HEK293T (cell line): ENCODE results near the gene KIAA1217.
A peak's percentile ranks its signal among the peaks of the same experiment; 100 is the strongest.
"Not testable (repeated sequence)": the region's sequence is repeated elsewhere in the genome, so short reads cannot be mapped to it uniquely, and the experiment has no call there.

Source experiments
- CTCF ChIA-PET: fragments of 350-600 bp; formaldehyde crosslinking; extraction: SDS; loops from one replicate; lab custom pipeline; 2021; ENCODE audit warnings: antibody characterized with exemption, inconsistent platforms; lab: Yijun Ruan, JAX
- POLR2A ChIA-PET: fragments of 350-600 bp; formaldehyde crosslinking; extraction: SDS; loops from one replicate; lab custom pipeline; 2020; ENCODE audit warnings: antibody characterized with exemption, inconsistent platforms; lab: Yijun Ruan, JAX
- DNase-seq: peaks from one replicate; pipeline ENCODE4 v3.0.0; 2012; ENCODE audit warnings: mixed read lengths; ENCODE audit errors: extremely low spot score
- ARNT ChIP-seq: fragments of 450-650 bp; IDR thresholded peaks from 2 replicates; pipeline ENCODE4 v1.6.1; 2017; ENCODE audit warnings: mild to moderate bottlenecking
- BHLHE40 ChIP-seq: fragments of 450-650 bp; IDR thresholded peaks from 2 replicates; pipeline ENCODE4 v1.6.1; 2016; ENCODE audit warnings: mild to moderate bottlenecking, moderate library complexity, borderline replicate concordance
- CTBP1 ChIP-seq: fragments of 450-650 bp; IDR thresholded peaks from 2 replicates; pipeline ENCODE4 v1.6.1; 2016; ENCODE audit warnings: borderline replicate concordance
- ELF4 ChIP-seq: fragments of 450-650 bp; IDR thresholded peaks from 2 replicates; pipeline ENCODE4 v1.6.1; 2017; ENCODE audit warnings: antibody characterized with exemption
- FOXA1 ChIP-seq: fragments of 450-650 bp; IDR thresholded peaks from 2 replicates; pipeline ENCODE4 v1.6.1; 2016; ENCODE audit warnings: mild to moderate bottlenecking
- FOXK2 ChIP-seq: fragments of 450-650 bp; IDR thresholded peaks from 2 replicates; pipeline ENCODE4 v1.6.1; 2016; ENCODE audit warnings: mild to moderate bottlenecking
- FOXM1 ChIP-seq: fragments of 450-650 bp; IDR thresholded peaks from 2 replicates; pipeline ENCODE4 v1.6.1; 2017; ENCODE audit warnings: mild to moderate bottlenecking, borderline replicate concordance
- HDGF ChIP-seq: fragments of 450-650 bp; IDR thresholded peaks from 2 replicates; pipeline ENCODE4 v1.6.1; 2017; ENCODE audit warnings: antibody characterized with exemption, borderline replicate concordance
- L3MBTL2 ChIP-seq: fragments of 450-650 bp; conservative IDR thresholded peaks from 2 replicates; pipeline ENCODE4 v1.6.1; 2016; ENCODE audit warnings: mild to moderate bottlenecking
- LEF1 ChIP-seq: fragments of 450-650 bp; IDR thresholded peaks from 2 replicates; pipeline ENCODE4 v1.6.1; 2017; ENCODE audit warnings: mild to moderate bottlenecking, borderline replicate concordance
- NFRKB ChIP-seq: fragments of 450-650 bp; IDR thresholded peaks from 2 replicates; pipeline ENCODE4 v1.6.1; 2016; ENCODE audit warnings: mild to moderate bottlenecking, moderate library complexity
- PKNOX1 ChIP-seq: fragments of 450-650 bp; IDR thresholded peaks from 2 replicates; pipeline ENCODE4 v1.6.1; 2016
- SP1 ChIP-seq: fragments of 450-650 bp; IDR thresholded peaks from 2 replicates; pipeline ENCODE4 v1.6.1; 2017
- SUZ12 ChIP-seq: fragments of 450-650 bp; IDR thresholded peaks from 2 replicates; pipeline ENCODE4 v1.6.1; 2016; ENCODE audit warnings: mild to moderate bottlenecking
- TARDBP ChIP-seq: fragments of 450-650 bp; IDR thresholded peaks from 2 replicates; pipeline ENCODE4 v1.6.1; 2016
- ZNF384 ChIP-seq: fragments of 450-650 bp; IDR thresholded peaks from 2 replicates; pipeline ENCODE4 v1.6.1; 2016

Gene KIAA1217

GRCh38 chr10:24479806-24480205 lies 270.9 kb downstream of the KIAA1217 start:
- ChIA-PET CTCF (no interaction called here), POLR2A (no interaction called here)
- no peak for DNase-seq
- TF ChIP-seq ZNF384, result no peak
- TF ChIP-seq NFRKB, result no peak
- no peak for TF ChIP-seq FOXM1

- POLR2A ChIA-PET, result no interaction called here
- CTCF ChIA-PET, result no interaction called here
- no peak for DNase-seq
- TF ChIP-seq HDGF (no peak), ZNF384 (no peak), TARDBP (no peak), PKNOX1 (no peak)
These were observed 271.5 kb downstream of the KIAA1217 start for GRCh38 chr10:24480447-24480846.

- no peak for DNase-seq
- CTCF ChIA-PET, result no interaction called here
- TF ChIP-seq SP1 (no peak), HDGF (no peak), L3MBTL2 (no peak)
- POLR2A ChIA-PET, result no interaction called here
These were observed 272.3 kb downstream of the KIAA1217 start for GRCh38 chr10:24481241-24481640.

GRCh38 chr10:24482713-24483112 lies 273.8 kb downstream of the KIAA1217 start:
- DNase-seq, POLR2A ChIA-PET, CTCF ChIA-PET: not testable (repeated sequence)

- POLR2A ChIA-PET, result no interaction called here
- CTCF ChIA-PET, result interaction anchor here (0.6 kb wide), 1 partner anchor 66 kb away, joined by 3 read pairs; no protein-coding TSS in a partner anchor
- DNase-seq, result peak; percentile 16
- no peak for TF ChIP-seq NFRKB
- TF ChIP-seq L3MBTL2, result no peak
- no peak for TF ChIP-seq HDGF
- TF ChIP-seq CTBP1, result no peak
These were observed 274.8 kb downstream of the KIAA1217 start for GRCh38 chr10:24483701-24484100.

GRCh38 chr10:24484771-24485170 lies 275.8 kb downstream of the KIAA1217 start:
- TF ChIP-seq FOXA1 (no peak), HDGF (no peak), ELF4 (no peak), CTBP1 (no peak), ARNT (no peak), FOXM1 (no peak), BHLHE40 (no peak), SUZ12 (no peak), PKNOX1 (no peak), TARDBP (no peak), L3MBTL2 (no peak), NFRKB (no peak), FOXK2 (no peak), SP1 (no peak), ZNF384 (no peak), LEF1 (no peak)
- DNase-seq, result no peak
- CTCF ChIA-PET, result no interaction called here
- POLR2A ChIA-PET, result no interaction called here

GRCh38 chr10:24485304-24485703 lies 276.4 kb downstream of the KIAA1217 start:
- CTCF ChIA-PET, result no interaction called here
- POLR2A ChIA-PET, result no interaction called here
- DNase-seq, result no peak
- TF ChIP-seq ELF4 (no peak), LEF1 (no peak), PKNOX1 (no peak), L3MBTL2 (no peak), NFRKB (no peak), TARDBP (no peak), CTBP1 (no peak), FOXA1 (no peak), HDGF (no peak), ARNT (no peak)

- DNase-seq, result no peak
- POLR2A ChIA-PET, result no interaction called here
- TF ChIP-seq TARDBP (no peak), HDGF (no peak), CTBP1 (no peak), LEF1 (no peak)
- CTCF ChIA-PET, result interaction anchor here (0.7 kb wide), 1 partner anchor 1196 kb away, joined by 3 read pairs; no protein-coding TSS in a partner anchor
These were observed 279.7 kb downstream of the KIAA1217 start for GRCh38 chr10:24488631-24489030.
